ENCODE measurements around the gene RXFP1. TPM values are rescaled to one million over a fixed set of nuclear protein-coding genes. Genes with fewer than 3 reads are reported as not detected.

The RXFP1 gene
- total and polyA plus RNA-seq, 4 donors: 0.24 to 1.5 (median 0.80) TPM

GRCh38 chr4:158652920-158653319 lies 131.2 kb downstream of the RXFP1 start:
- Histone ChIP-seq H3K4me3 (ENCODE audit: low read depth in 1 of 3, low read length in 3 of 3) (no peak overlapping the region), H3K36me3 (ENCODE audit: control insufficient read depth in 4 of 4, insufficient read depth in 3 of 4, low read depth in 1 of 4, low read length in 3 of 4) (no peaks in the 10 kb centered on the region), H3K9ac (ENCODE audit: low read depth in 1 of 2, low read length in 2 of 2) (no peak overlapping the region)

More at GRCh38 chr4:158652920-158653319, 131.2 kb downstream of the RXFP1 start:
- Histone ChIP-seq H3K4me1 (ENCODE audit: control insufficient read depth in 4 of 4, insufficient read depth in 4 of 4, low read length in 3 of 4) (no peaks in the 10 kb centered on the region), H3K27me3 (ENCODE audit: control insufficient read depth in 4 of 4, insufficient read depth in 4 of 4, low read length in 3 of 4) (no peaks in the 10 kb centered on the region), H3K9me3 (ENCODE audit: control insufficient read depth in 4 of 4, low read length in 3 of 4) (no peaks in the 10 kb centered on the region), H3K27ac (ENCODE audit: low read depth in 1 of 2, low read length in 2 of 2) (no peak overlapping the region)
- TF ChIP-seq HNF4G (IDR thresholded peaks at IDR 0.05): no peak
- TF ChIP-seq CTCF (IDR thresholded peaks at IDR 0.05; ENCODE audit: low read depth, low read length, missing input control): no peak
- TF ChIP-seq GABPA (IDR thresholded peaks at IDR 0.05 in 1 of 2, conservative IDR thresholded peaks at IDR 0.05 in 1 of 2): no peak
- TF ChIP-seq FOXA2 (IDR thresholded peaks at IDR 0.05): no peak
- TF ChIP-seq EGR1 (IDR thresholded peaks at IDR 0.05; ENCODE audit: low read depth in 2 of 2): no peak
- TF ChIP-seq REST (IDR thresholded peaks at IDR 0.05): no peak
- TF ChIP-seq RAD21 (IDR thresholded peaks at IDR 0.05): no peak
- no peak for TF ChIP-seq HNF4A (conservative IDR thresholded peaks at IDR 0.05)
- TF ChIP-seq YY1 (IDR thresholded peaks at IDR 0.05): no peak
- no peak for TF ChIP-seq ATF3 (IDR thresholded peaks at IDR 0.05)
- TF ChIP-seq SP1 (IDR thresholded peaks at IDR 0.05): no peak
- no peak for TF ChIP-seq RXRA (IDR thresholded peaks at IDR 0.05)
- TF ChIP-seq MAX (IDR thresholded peaks at IDR 0.05): no peak
- TF ChIP-seq NR2F2 (IDR thresholded peaks at IDR 0.05): no peak
- no peak for TF ChIP-seq ZBTB33 (IDR thresholded peaks at IDR 0.05)
- TF ChIP-seq JUND (IDR thresholded peaks at IDR 0.05): no peak
- TF ChIP-seq TAF1 (conservative IDR thresholded peaks at IDR 0.05): no peak
- TF ChIP-seq FOXA1 (IDR thresholded peaks at IDR 0.05): no peak
- no peak for DNase-seq (ENCODE audit: low spot score)
- WGBS: 33% methylated on average over 2 of the region's 2 CpGs

All from liver (tissue), 9 donors.